Measurements from ENCODE around the gene ECI1.

Gene ECI1

GRCh38 chr16:2190002-2190658, 61.3 kb downstream of the ECI1 start:
- H3K27ac ChIP-seq (ENCODE audit: low read depth, low read length) = no peak overlapping the region
- H3K9me2 ChIP-seq (replicated peaks; ENCODE audit: control insufficient read depth, low read length) = no peaks in the 10 kb centered on the region
- peaks cover 2% of the 10 kb centered on the region for H3K4me1 ChIP-seq (ENCODE audit: control insufficient read depth, low read length)
- H3K79me2 ChIP-seq (ENCODE audit: control insufficient read depth, low read length) = no peaks in the 10 kb centered on the region
- TF ChIP-seq EZH2phosphoT487 (IDR thresholded peaks at IDR 0.05; ENCODE audit: borderline replicate concordance, low read length) (no peak), CTCF (IDR thresholded peaks at IDR 0.05; ENCODE audit: low read depth, low read length, poor library complexity, severe bottlenecking) (no peak)
- no peak overlapping the region for H3K4me2 ChIP-seq (ENCODE audit: low read length)
- H3K4me3 ChIP-seq (ENCODE audit: low read length) = no peak overlapping the region
- H4K20me1 ChIP-seq (ENCODE audit: control insufficient read depth, insufficient read depth, low read depth, low read length) = peaks cover 2% of the 10 kb centered on the region; the same call in 1 of the 2 replicates
- H3K27me3 ChIP-seq (ENCODE audit: control insufficient read depth, low read length) = peaks cover 19% of the 10 kb centered on the region
- no peaks in the 10 kb centered on the region for H3K9me3 ChIP-seq (ENCODE audit: control insufficient read depth, insufficient read depth, low read length)
- no peaks in the 10 kb centered on the region for H3F3A ChIP-seq (ENCODE audit: control insufficient read depth, insufficient read depth)
- no peaks in the 10 kb centered on the region for H3K36me3 ChIP-seq (ENCODE audit: control insufficient read depth, low read length)

All from DOHH2 (cell line).